H9 (cell line): ENCODE data around the gene PIP5K1C. TPM values are rescaled to one million over a fixed set of nuclear protein-coding genes. Genes with fewer than 3 reads are reported as not detected.

Experiments
- DNase-seq: peaks from one replicate; pipeline ENCODE4 v3.0.0-alpha.2; 2017
- H2AFZ ChIP-seq: one replicate; pipeline ENCODE4 v1.6.1; 2013; ENCODE audit warnings: mild to moderate bottlenecking, low read length, control low read depth, moderate library complexity
- H2AK5ac ChIP-seq: 2 replicates; pipeline ENCODE4 v1.6.1; 2013; ENCODE audit warnings: low read length, control low read depth, mixed read lengths; ENCODE audit not compliant: insufficient read length
- H2BK120ac ChIP-seq: one replicate; pipeline ENCODE4 v1.6.1; 2013; ENCODE audit warnings: low read depth, mild to moderate bottlenecking, low read length, control low read depth, inconsistent platforms; ENCODE audit not compliant: poor library complexity, severe bottlenecking
- H2BK12ac ChIP-seq: 2 replicates; pipeline ENCODE4 v1.6.1; 2013; ENCODE audit warnings: low read length, control low read depth, mixed read lengths, low read depth; ENCODE audit not compliant: insufficient read length
- H2BK15ac ChIP-seq: 2 replicates; pipeline ENCODE4 v1.6.1; 2013; ENCODE audit warnings: low read depth, low read length, control low read depth
- H2BK20ac ChIP-seq: one replicate; pipeline ENCODE4 v1.6.1; 2013; ENCODE audit warnings: low read depth, mild to moderate bottlenecking, low read length, control low read depth, inconsistent platforms; ENCODE audit not compliant: poor library complexity, severe bottlenecking
- H2BK5ac ChIP-seq: 2 replicates; pipeline ENCODE4 v1.6.1; 2013; ENCODE audit warnings: low read length, control low read depth, mixed read lengths; ENCODE audit not compliant: insufficient read length
- H3K14ac ChIP-seq: 2 replicates; pipeline ENCODE4 v1.6.1; 2013; ENCODE audit warnings: low read length, control low read depth; ENCODE audit not compliant: insufficient read depth
- H3K18ac ChIP-seq: 2 replicates; pipeline ENCODE4 v1.6.1; 2013; ENCODE audit warnings: low read depth, mild to moderate bottlenecking, mixed read lengths, low read length, control low read depth; ENCODE audit not compliant: insufficient read length
- H3K23ac ChIP-seq: 2 replicates; pipeline ENCODE4 v1.6.1; 2013; ENCODE audit warnings: low read length, control low read depth, mixed read lengths, low read depth; ENCODE audit not compliant: insufficient read length
- H3K23me2 ChIP-seq: 2 replicates; pipeline ENCODE4 v1.6.1; 2013; ENCODE audit warnings: low read depth, mild to moderate bottlenecking, mixed read lengths, low read length, control low read depth; ENCODE audit not compliant: insufficient read length, poor library complexity, severe bottlenecking
- H3K27ac ChIP-seq: 2 replicates; pipeline ENCODE4 v1.5.1; 2013; ENCODE audit warnings: low read length, control low read depth, mixed read lengths, low read depth; ENCODE audit not compliant: insufficient read length
- H3K27me3 ChIP-seq: 2 replicates; pipeline ENCODE4 v1.6.1; 2013; ENCODE audit warnings: low read length, control low read depth, inconsistent platforms; ENCODE audit not compliant: insufficient read depth
- H3K4ac ChIP-seq: 2 replicates; pipeline ENCODE4 v1.6.1; 2013; ENCODE audit warnings: low read depth, mild to moderate bottlenecking, control low read depth, inconsistent platforms, low read length, moderate library complexity
- H3K4me1 ChIP-seq: 2 replicates; pipeline ENCODE4 v1.6.1; 2013; ENCODE audit warnings: low read length, control low read depth, inconsistent platforms; ENCODE audit not compliant: insufficient read depth
- H3K4me2 ChIP-seq: 2 replicates; pipeline ENCODE4 v1.6.1; 2013; ENCODE audit warnings: low read length, control low read depth, mixed read lengths; ENCODE audit not compliant: insufficient read length, insufficient read depth
- H3K56ac ChIP-seq: 2 replicates; pipeline ENCODE4 v1.6.1; 2013; ENCODE audit warnings: low read depth, mild to moderate bottlenecking, mixed read lengths, low read length, control low read depth; ENCODE audit not compliant: insufficient read length
- H3K79me1 ChIP-seq: 2 replicates; pipeline ENCODE4 v1.6.1; 2013; ENCODE audit warnings: low read depth, mild to moderate bottlenecking, moderate library complexity, low read length, control low read depth, inconsistent platforms; ENCODE audit not compliant: insufficient read depth, poor library complexity, severe bottlenecking
- H3K79me2 ChIP-seq: 2 replicates; pipeline ENCODE4 v1.6.1; 2013; ENCODE audit warnings: low read length, control low read depth, inconsistent platforms; ENCODE audit not compliant: insufficient read depth
- H3K9ac ChIP-seq: 2 replicates; pipeline ENCODE4 v1.6.1; 2013; ENCODE audit warnings: low read length, control low read depth, mixed read lengths; ENCODE audit not compliant: insufficient read length; ENCODE audit errors: extremely low read depth
- H3K9me3 ChIP-seq: one replicate; pipeline ENCODE4 v1.6.1; 2013; ENCODE audit warnings: low read depth, low read length, inconsistent platforms; ENCODE audit not compliant: control insufficient read depth
- H3T11ph ChIP-seq: one replicate; pipeline ENCODE4 v1.6.1; 2013; ENCODE audit warnings: mild to moderate bottlenecking, low read length, control low read depth, inconsistent platforms
- H4K20me1 ChIP-seq: one replicate; pipeline ENCODE4 v1.6.1; 2013; ENCODE audit not compliant: control insufficient read depth, insufficient read length, insufficient read depth
- H4K5ac ChIP-seq: 2 replicates; pipeline ENCODE4 v1.6.1; 2013; ENCODE audit warnings: low read depth, mild to moderate bottlenecking, mixed read lengths, low read length, control low read depth; ENCODE audit not compliant: insufficient read length
- H4K8ac ChIP-seq: replicated peaks from 2 replicates; pipeline ENCODE4 v1.6.1; 2013; ENCODE audit warnings: low read length, control low read depth, mixed read lengths, low read depth; ENCODE audit not compliant: insufficient read length
- H4K91ac ChIP-seq: 2 replicates; pipeline ENCODE4 v1.6.1; 2013; ENCODE audit warnings: low read depth, mild to moderate bottlenecking, moderate library complexity, mixed read lengths, low read length, control low read depth; ENCODE audit not compliant: insufficient read length
- H3K27ac Mint-ChIP-seq, 3 experiments: 2 replicates in 2 of 3; 3 replicates in 1 of 3; pipeline ENCODE4 v1.8.0; 2020 to 2021; ENCODE audit warnings: mixed read lengths in 3 of 3, mild to moderate bottlenecking in 1 of 3, moderate library complexity in 1 of 3
- H3K27me3 Mint-ChIP-seq: 2 replicates; pipeline ENCODE4 v1.8.0; 2021; ENCODE audit warnings: low read depth, mild to moderate bottlenecking, moderate library complexity, mixed read lengths
- H3K36me3 Mint-ChIP-seq, 3 experiments: 2 replicates in 2 of 3; 3 replicates in 1 of 3; pipeline ENCODE4 v1.8.0; 2020 to 2021; ENCODE audit warnings: low read depth in 3 of 3, mixed read lengths in 3 of 3; ENCODE audit not compliant: insufficient read depth in 1 of 3
- H3K4me1 Mint-ChIP-seq, 2 experiments: 2 replicates each; pipeline ENCODE4 v1.8.0; 2020; ENCODE audit warnings: mixed read lengths in 2 of 2
- H3K4me3 Mint-ChIP-seq, 2 experiments: 2 replicates in 1 of 2; 3 replicates in 1 of 2; pipeline ENCODE4 v1.8.0; 2020 to 2021; ENCODE audit warnings: mild to moderate bottlenecking in 2 of 2, mixed read lengths in 2 of 2, moderate library complexity in 1 of 2
- H3K9me3 Mint-ChIP-seq, 2 experiments: 2 replicates in 1 of 2; 3 replicates in 1 of 2; pipeline ENCODE4 v1.8.0; 2020; ENCODE audit warnings: mild to moderate bottlenecking in 2 of 2, mixed read lengths in 2 of 2, moderate library complexity in 1 of 2
- WGBS: extraction: QIAGEN DNeasy Blood & Tissue Kit; methylation state at CpG from one replicate; pipeline ENCODE4 v1.1.7; 2013; ENCODE audit warnings: missing lambda C conversion rate, low lambda C conversion rate, mixed read lengths; ENCODE audit not compliant: insufficient read length; ENCODE audit errors: extremely low coverage; 5-methylcytosine and 5-hydroxymethylcytosine counted together
- total RNA-seq: library from RNA; stranded (reverse); gene quantifications from 2 replicates; pipeline ENCODE4 v1.2.1, GENCODE V29; 2021
- TF ChIP-seq, protein P1 (sequence below): fragments of 200-600 bp; sonication (generic); conservative IDR thresholded peaks from 3 replicates; pipeline ENCODE4 v1.8.0; 2021; ENCODE audit warnings: antibody characterized with exemption, mild to moderate bottlenecking

PIP5K1C gene
- total RNA-seq, 1 experiment from 2014 or later = 41.7 TPM

DNA sequence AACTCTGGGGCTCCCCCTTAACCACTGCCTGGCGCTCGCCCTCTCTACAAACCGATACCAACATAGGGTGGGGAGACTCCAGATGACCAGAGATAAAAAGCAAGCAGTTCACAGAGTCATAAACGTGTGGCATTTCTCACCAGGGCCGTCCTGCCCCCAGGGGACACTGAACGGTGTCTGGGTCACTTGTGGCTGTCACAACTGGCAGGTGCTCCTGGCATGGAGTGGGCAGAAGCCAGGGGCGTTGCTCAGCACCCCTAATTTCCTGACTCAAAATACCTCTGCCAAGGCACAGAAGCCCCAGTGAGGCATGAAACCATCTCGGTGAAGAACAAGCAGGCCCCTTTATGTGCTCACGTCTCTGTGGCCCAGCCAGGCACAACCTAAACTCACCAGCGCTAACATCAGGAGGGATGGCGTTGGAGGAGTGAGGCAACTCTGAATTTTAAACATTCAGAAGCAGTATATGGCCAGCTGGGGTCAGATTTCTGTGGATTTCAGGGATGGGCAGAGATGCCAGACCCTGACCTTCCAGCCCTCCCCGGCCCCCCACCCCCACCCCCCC is 1.8 kb downstream of the PIP5K1C start:
- no CpG with 5 or more reads among the region's 12 CpGs for WGBS

More for the DNA sequence above, 1.8 kb downstream of the PIP5K1C start:
- no peak overlapping the region for H2BK120ac ChIP-seq
- no peak overlapping the region for H3K27ac ChIP-seq
- H3K4me2 ChIP-seq = no peak overlapping the region
- no peaks in the 10 kb centered on the region for H4K20me1 ChIP-seq
- H3K9me3 ChIP-seq = no peaks in the 10 kb centered on the region
- no peak for DNase-seq
- H3K14ac ChIP-seq = no peak overlapping the region
- no peak overlapping the region for H4K5ac ChIP-seq
- peaks cover 16% of the 10 kb centered on the region; the same call in 1 of the 2 replicates for H3K79me2 ChIP-seq
- no peaks in the 10 kb centered on the region for H3K27me3 ChIP-seq
- no peak overlapping the region for H2BK15ac ChIP-seq
- no peaks in the 10 kb centered on the region; the same call in 1 of the 2 replicates for H3K4me1 ChIP-seq
- no peaks in the 10 kb centered on the region for H3K27me3 Mint-ChIP-seq
- H3K27ac Mint-ChIP-seq = no peak overlapping the region; a peak in 1 of 7 replicates
- H3K4me3 Mint-ChIP-seq = peak overlapping the region; percentile 38 to 63; a peak in 3 of 5 replicates
- no peak overlapping the region for H2BK20ac ChIP-seq
- no peak overlapping the region for H2BK5ac ChIP-seq
- peaks cover 8% of the 10 kb centered on the region for H3K23me2 ChIP-seq
- no peak overlapping the region for H3K4ac ChIP-seq
- no peaks in the 10 kb centered on the region; a peak in 2 of 5 replicates for H3K9me3 Mint-ChIP-seq
- H4K91ac ChIP-seq = no peak overlapping the region
- H3K18ac ChIP-seq = no peak overlapping the region
- H3K56ac ChIP-seq = no peak overlapping the region
- no peak overlapping the region for H2BK12ac ChIP-seq
- H3K23ac ChIP-seq = no peak overlapping the region
- no peak overlapping the region for H3T11ph ChIP-seq
- TF ChIP-seq, protein P1, sequence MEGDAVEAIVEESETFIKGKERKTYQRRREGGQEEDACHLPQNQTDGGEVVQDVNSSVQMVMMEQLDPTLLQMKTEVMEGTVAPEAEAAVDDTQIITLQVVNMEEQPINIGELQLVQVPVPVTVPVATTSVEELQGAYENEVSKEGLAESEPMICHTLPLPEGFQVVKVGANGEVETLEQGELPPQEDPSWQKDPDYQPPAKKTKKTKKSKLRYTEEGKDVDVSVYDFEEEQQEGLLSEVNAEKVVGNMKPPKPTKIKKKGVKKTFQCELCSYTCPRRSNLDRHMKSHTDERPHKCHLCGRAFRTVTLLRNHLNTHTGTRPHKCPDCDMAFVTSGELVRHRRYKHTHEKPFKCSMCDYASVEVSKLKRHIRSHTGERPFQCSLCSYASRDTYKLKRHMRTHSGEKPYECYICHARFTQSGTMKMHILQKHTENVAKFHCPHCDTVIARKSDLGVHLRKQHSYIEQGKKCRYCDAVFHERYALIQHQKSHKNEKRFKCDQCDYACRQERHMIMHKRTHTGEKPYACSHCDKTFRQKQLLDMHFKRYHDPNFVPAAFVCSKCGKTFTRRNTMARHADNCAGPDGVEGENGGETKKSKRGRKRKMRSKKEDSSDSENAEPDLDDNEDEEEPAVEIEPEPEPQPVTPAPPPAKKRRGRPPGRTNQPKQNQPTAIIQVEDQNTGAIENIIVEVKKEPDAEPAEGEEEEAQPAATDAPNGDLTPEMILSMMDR = no peak
- peaks cover 0 to 10% of the 10 kb centered on the region in 2 experiments; a peak in 2 of 4 replicates for H3K4me1 Mint-ChIP-seq
- no peak overlapping the region for H2AFZ ChIP-seq
- no peak overlapping the region for H3K9ac ChIP-seq
- peaks cover 0 to 4% (median 0%) of the 10 kb centered on the region in 3 experiments; a peak in 2 of 7 replicates for H3K36me3 Mint-ChIP-seq
- H4K8ac ChIP-seq = no peak overlapping the region
- H3K79me1 ChIP-seq = no peaks in the 10 kb centered on the region
- H2AK5ac ChIP-seq = no peak overlapping the region
